ENCODE data around the gene TFPI.
"Not testable (repeated sequence)": the region's sequence is repeated elsewhere in the genome, so short reads cannot be mapped to it uniquely, and the experiment has no call there.

- not testable (repeated sequence) for TF ChIP-seq CTCF, POLR2A (IDR thresholded peaks at IDR 0.05)
Measured at GRCh38 chr2:187517750-187518361, 36.4 kb downstream of the TFPI start.
